ENCODE results near the gene ASGR1.
A peak's percentile ranks its signal among the peaks of the same experiment; 100 is the strongest.

Gene ASGR1, protein sequence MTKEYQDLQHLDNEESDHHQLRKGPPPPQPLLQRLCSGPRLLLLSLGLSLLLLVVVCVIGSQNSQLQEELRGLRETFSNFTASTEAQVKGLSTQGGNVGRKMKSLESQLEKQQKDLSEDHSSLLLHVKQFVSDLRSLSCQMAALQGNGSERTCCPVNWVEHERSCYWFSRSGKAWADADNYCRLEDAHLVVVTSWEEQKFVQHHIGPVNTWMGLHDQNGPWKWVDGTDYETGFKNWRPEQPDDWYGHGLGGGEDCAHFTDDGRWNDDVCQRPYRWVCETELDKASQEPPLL

DNA sequence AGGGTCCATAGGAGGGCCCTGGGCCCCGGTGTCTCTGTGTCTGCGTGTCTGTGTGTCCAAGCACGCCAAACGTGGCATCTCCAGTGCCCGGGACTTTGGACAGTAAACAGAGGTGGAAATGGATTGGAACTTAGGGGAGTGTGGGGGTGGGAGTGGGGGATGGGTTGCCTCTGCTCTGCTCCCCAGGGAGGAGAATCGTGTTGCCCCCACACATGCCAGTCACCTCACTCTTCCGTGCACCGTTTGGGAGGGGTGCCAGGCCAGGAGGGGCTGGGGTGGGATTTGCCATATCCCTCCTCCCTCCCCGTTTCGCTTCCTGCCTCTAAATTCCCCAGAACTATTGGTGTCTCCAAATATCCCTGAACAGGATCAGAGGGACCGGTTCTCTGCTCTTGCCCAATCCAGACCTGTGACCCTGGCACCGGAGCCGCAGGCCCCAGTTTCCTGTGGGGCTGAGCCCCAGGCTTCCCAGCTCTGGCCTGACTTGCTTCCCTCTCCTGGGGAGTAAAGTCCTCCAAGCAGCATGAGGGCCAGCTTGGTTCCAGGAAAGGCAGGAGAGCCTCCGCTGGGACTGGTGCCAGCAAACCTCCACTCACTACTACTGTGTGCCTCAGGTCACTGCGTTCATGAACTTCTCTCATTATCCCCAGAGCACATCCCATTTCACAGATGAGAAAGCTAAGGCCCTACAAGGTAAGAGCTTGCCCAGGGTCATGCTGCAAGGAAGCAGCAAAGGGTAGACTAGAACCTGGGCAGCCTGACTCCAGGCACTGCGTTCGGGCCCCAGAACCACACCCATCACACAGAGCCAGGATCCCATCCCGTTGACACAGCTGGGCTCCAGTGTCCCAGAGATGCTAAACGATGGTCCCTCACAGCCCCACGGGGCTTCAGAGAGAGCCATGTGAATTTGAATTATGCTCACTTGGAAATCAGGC lies at the start of gene ASGR1:
ASGR1 (minus strand) TSS at position 54 of the 938 bp plus-strand sequence. CDS start 807 bp downstream, outside the sequence.
- Histone ChIP-seq H3K4me1 (peaks cover 8% of the 10 kb centered on the region; the same call in 1 of the 2 replicates), H3K9me3 (no peaks in the 10 kb centered on the region), H3K27me3 (ENCODE audit: low read depth) (no peaks in the 10 kb centered on the region), H3K36me3 (replicated peaks) (no peaks in the 10 kb centered on the region), H3K4me3 (no peak within 1 kb of the TSS; the same call in 1 of the 2 replicates)
- no peak for DNase-seq (ENCODE audit: low spot score in 2 of 2)
- in situ Hi-C loops (cut with MboI; ENCODE audit: low sequenced_read_pairs) = loop anchor here (10.0 kb wide), 1 partner anchor 135 kb away; the partner anchor contains the start of gene SLC16A11

DNA sequence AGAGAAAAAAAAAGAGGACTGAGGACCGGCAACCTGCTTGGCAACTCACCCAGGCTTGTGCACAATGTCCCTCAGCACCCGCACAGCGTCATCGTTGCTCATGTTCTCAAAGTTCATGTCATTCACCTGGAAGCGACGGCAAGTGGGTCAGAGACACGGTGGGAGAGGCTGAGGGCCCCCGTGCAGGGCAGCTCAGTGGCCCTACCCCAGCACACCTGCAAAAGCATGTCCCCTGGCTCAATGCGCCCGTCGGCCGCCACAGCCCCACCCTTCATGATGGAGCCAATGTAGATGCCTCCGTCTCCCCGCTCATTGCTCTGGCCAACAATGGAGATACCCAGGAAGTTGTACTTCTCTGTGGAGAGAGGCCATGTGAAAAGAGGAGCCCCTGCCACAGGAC lies 49.8 kb upstream of the ASGR1 start:
- H3K4me3 ChIP-seq = no peak overlapping the region
- no peak for DNase-seq (ENCODE audit: low spot score in 2 of 2)
- H3K4me1 ChIP-seq = peaks cover 9% of the 10 kb centered on the region
- in situ Hi-C loops (cut with MboI; ENCODE audit: low sequenced_read_pairs) = loop anchor here (25.0 kb wide), 1 partner anchor 933 kb away; the partner anchor contains the start of genes PER1 and VAMP2
- peaks cover 65% of the 10 kb centered on the region for H3K36me3 ChIP-seq (replicated peaks)
- no peaks in the 10 kb centered on the region for H3K27me3 ChIP-seq (ENCODE audit: low read depth)
- H3K9me3 ChIP-seq = no peaks in the 10 kb centered on the region

DNA sequence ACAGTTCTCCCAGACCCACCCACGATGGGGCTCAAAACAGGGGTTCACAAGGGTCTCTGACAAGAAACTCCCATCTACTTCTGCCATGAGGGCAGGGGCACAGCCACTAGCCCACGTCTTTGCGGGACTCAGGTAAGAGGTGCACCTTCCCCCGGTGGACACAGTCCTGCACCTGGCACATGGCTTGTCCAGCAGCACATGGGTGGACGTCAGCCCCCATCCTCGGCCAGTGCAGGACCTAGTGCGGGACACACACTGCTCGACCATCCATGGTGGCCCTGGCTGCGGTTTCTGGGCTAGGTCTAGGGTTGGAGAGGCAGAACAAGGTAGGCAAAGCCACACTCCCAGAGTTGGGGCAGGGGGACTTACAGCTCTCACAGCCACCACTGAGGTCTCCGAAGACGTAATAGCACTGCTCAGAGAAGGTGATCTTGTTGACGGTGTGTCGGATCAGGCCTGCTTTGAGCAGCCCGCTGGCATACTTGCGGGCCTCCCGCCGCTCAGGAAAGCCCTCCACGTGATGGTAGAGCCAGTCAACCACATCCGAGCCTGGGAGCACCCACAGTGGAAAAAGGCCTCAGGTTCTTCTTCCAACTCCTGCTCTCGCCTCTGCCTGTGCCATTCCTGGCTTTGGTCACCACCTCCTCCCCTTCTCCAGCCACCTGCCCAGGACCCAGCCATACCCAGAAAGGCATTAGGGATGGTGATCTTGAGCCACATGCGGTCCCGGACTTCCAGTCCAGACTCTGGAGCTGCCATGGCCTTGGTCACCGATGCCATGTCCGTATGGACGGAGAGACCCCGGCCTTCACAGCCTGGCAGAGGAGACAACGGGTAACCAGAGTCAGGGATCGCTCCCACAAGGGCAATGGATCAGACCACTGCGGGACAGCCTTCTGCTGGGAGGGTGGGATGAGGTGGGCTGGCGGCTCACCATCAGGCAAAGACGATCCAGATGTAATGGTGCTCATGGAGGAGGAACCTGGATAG lies 47.8 kb upstream of the ASGR1 start:
- no peak for DNase-seq (ENCODE audit: low spot score in 2 of 2)
- in situ Hi-C loops (cut with MboI; ENCODE audit: low sequenced_read_pairs) = loop anchor here (25.0 kb wide), 1 partner anchor 935 kb away; the partner anchor contains the start of genes PER1 and VAMP2
- H3K4me3 ChIP-seq = no peak overlapping the region
- H3K36me3 ChIP-seq (replicated peaks) = peaks cover 84% of the 10 kb centered on the region
- H3K4me1 ChIP-seq = peaks cover 2% of the 10 kb centered on the region
- H3K9me3 ChIP-seq = no peaks in the 10 kb centered on the region
- H3K27me3 ChIP-seq (ENCODE audit: low read depth) = no peaks in the 10 kb centered on the region

DNA sequence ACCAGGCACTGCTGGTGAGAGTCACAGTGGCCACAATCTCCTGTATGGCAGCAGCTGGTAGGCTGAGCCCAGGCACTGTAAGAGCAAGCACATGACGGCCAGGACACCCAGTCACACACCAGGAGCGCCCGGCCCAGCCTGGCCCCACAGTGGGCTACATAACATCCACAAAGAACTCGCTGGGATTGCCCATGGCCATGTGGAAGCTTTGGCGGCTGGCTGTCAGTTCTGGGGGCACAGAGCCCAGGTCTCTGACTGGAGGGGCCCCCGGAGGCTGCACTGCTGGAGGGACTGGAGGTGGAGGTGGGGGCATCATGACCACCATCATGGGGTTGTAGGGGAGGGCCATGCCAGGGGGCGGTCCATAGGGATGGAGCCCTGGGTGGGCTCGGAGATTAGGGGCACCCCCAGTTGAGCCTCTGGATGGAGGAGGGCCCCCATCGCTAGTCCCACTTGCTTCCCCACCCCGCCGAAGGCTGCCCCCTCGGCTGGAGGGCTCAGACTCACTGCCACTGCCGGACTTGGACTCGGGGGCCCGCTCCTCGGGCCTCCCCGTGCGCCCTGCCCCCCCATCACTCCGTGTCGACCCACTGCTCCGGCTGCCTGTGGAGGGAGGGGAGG lies 46.7 kb upstream of the ASGR1 start:
- Histone ChIP-seq H3K4me1 (peaks cover 4% of the 10 kb centered on the region; the same call in 1 of the 2 replicates), H3K36me3 (replicated peaks) (peaks cover 92% of the 10 kb centered on the region), H3K27me3 (ENCODE audit: low read depth) (no peaks in the 10 kb centered on the region), H3K4me3 (no peak overlapping the region), H3K9me3 (no peaks in the 10 kb centered on the region)
- in situ Hi-C loops (cut with MboI; ENCODE audit: low sequenced_read_pairs) = loop anchor here (25.0 kb wide), 1 partner anchor 936 kb away; the partner anchor contains the start of genes PER1 and VAMP2
- no peak for DNase-seq (ENCODE audit: low spot score in 2 of 2)

DNA sequence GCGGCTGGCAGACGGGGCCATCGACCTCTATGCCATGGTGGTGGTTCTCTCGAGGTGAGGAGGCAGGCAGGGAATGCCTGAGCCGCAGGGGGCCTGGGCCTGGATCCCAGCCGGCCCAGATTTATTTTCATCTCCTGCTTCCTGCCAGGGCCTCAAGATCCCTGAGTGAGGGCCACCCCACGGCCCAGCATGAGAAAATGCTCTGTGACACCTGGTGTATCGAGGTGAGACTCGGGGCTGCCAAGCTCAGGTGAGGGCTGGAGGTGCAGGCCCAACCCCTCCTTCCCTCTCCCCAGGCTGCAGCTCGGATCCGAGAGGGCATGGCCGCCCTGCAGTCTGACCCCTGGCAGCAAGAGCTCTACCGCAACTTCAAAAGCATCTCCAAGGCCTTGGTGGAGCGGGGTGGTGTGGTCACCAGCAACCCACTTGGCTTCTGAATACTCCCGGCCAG lies 45.5 kb upstream of the ASGR1 start:
- in situ Hi-C loops (cut with MboI; ENCODE audit: low sequenced_read_pairs) = loop anchor here (25.0 kb wide), 1 partner anchor 938 kb away; the partner anchor contains the start of genes PER1 and VAMP2
- no peak for DNase-seq (ENCODE audit: low spot score in 2 of 2)
- H3K4me3 ChIP-seq = no peak overlapping the region
- H3K27me3 ChIP-seq (ENCODE audit: low read depth) = no peaks in the 10 kb centered on the region
- peaks cover 10% of the 10 kb centered on the region for H3K4me1 ChIP-seq
- peaks cover 89% of the 10 kb centered on the region for H3K36me3 ChIP-seq (replicated peaks)
- H3K9me3 ChIP-seq = no peaks in the 10 kb centered on the region

DNA sequence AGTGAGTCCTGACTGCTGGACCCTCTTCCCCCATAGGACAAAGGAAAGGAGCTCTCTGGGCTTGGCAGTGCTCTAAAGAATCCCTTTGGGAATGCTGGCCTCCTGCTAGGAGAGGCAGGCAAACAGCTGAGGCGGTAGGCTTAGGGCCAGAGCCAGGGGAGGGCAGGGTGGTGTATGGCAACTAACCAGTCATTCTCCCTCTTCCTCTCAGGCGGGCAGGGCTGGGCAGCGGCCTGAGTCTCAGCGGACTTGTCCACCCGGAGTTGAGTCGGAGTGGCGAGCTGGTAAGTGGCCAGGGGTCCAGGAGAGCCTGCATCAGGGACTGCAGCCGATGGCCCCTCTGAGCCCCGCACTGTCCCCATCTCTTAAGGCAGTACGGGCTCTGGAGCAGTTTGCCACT lies 44.9 kb upstream of the ASGR1 start:
- no peaks in the 10 kb centered on the region for H3K9me3 ChIP-seq
- peaks cover 15% of the 10 kb centered on the region for H3K4me1 ChIP-seq
- in situ Hi-C loops (cut with MboI; ENCODE audit: low sequenced_read_pairs) = no loop called here
- H3K27me3 ChIP-seq (ENCODE audit: low read depth) = no peaks in the 10 kb centered on the region
- H3K36me3 ChIP-seq (replicated peaks) = peaks cover 84% of the 10 kb centered on the region
- no peak overlapping the region for H3K4me3 ChIP-seq
- DNase-seq (ENCODE audit: low spot score in 2 of 2) = no peak

DNA sequence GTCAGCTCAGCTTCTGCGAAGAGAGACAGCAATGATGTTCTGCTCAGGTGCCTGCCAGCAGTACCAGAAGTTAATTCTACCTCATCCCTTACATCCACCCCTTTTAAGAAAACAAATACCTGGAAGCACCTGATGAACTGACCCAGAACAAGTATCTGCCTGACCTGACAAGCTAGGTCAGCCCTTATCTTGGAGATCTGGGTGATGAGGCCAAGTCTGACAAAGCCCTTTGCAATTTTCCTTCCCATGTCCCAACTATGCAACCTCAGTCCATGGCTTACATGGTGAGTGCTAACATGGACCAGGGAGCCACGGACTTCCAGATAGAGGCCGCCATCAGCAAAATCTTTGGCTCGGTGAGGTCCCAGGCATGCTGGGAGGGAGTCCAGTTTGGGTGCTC lies 44.2 kb upstream of the ASGR1 start:
- Histone ChIP-seq H3K36me3 (replicated peaks) (peaks cover 77% of the 10 kb centered on the region), H3K4me3 (no peak overlapping the region), H3K9me3 (no peaks in the 10 kb centered on the region), H3K4me1 (peaks cover 17% of the 10 kb centered on the region), H3K27me3 (ENCODE audit: low read depth) (no peaks in the 10 kb centered on the region)
- in situ Hi-C loops (cut with MboI; ENCODE audit: low sequenced_read_pairs) = no loop called here
- DNase-seq (ENCODE audit: low spot score in 2 of 2) = no peak

DNA sequence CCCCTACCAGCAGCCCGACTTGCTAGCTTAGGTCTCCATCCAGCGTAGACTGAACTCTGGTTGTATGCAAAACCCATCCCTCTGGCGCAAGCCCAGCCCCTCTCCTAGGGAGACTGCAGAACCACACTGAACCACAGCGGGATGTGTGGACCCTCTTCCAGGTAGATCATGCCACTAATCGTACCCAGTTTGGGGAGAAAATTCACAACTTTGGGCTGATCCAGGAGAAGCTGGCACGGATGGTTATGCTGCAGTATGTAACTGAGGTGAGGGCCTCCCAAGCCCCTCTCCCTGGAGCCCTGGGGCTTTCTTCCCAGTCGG lies 43.8 kb upstream of the ASGR1 start:
- no peaks in the 10 kb centered on the region for H3K9me3 ChIP-seq
- DNase-seq (ENCODE audit: low spot score in 2 of 2) = no peak
- peaks cover 73% of the 10 kb centered on the region for H3K36me3 ChIP-seq (replicated peaks)
- no peak overlapping the region for H3K4me3 ChIP-seq
- H3K4me1 ChIP-seq = peaks cover 15% of the 10 kb centered on the region
- in situ Hi-C loops (cut with MboI; ENCODE audit: low sequenced_read_pairs) = no loop called here
- no peaks in the 10 kb centered on the region for H3K27me3 ChIP-seq (ENCODE audit: low read depth)

DNA sequence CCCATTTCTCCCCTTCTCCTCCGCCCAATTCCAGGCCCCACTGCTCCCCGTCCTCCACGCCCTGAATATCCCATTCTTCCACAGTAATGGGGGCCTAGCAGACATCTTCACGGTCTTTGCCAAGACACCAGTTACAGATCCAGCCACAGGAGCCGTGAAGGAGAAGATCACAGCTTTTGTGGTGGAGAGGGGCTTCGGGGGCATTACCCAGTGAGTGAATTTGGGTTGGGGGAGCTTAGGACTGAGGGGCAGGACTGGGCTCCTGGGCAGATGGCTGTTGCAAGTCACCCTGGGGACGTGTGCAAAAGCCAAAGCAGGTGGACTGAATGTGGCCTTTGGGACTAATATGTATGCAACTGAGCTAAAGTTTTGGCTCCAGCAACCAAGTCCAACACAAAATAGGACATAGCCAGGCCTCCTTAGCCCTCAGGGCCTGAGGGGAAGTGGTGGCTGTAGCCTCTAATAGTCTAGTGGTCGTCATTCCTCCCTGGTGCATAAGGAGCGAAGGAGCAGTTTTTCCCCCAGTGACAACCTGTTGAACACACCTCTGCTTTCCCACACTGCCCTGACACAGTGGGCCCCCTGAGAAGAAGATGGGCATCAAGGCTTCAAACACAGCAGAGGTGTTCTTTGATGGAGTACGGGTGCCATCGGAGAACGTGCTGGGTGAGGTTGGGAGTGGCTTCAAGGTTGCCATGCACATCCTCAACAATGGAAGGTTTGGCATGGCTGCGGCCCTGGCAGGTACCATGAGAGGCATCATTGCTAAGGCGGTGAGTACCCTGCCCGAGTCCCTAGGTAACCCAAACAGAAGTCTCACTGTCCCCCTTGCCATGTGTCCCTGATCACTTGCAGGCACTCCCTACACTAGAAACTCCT lies 43.2 kb upstream of the ASGR1 start:
- H3K4me1 ChIP-seq = peaks cover 15% of the 10 kb centered on the region
- no peaks in the 10 kb centered on the region for H3K9me3 ChIP-seq
- in situ Hi-C loops (cut with MboI; ENCODE audit: low sequenced_read_pairs) = no loop called here
- no peak for DNase-seq (ENCODE audit: low spot score in 2 of 2)
- peaks cover 67% of the 10 kb centered on the region for H3K36me3 ChIP-seq (replicated peaks)
- no peaks in the 10 kb centered on the region for H3K27me3 ChIP-seq (ENCODE audit: low read depth)
- no peak overlapping the region for H3K4me3 ChIP-seq

DNA sequence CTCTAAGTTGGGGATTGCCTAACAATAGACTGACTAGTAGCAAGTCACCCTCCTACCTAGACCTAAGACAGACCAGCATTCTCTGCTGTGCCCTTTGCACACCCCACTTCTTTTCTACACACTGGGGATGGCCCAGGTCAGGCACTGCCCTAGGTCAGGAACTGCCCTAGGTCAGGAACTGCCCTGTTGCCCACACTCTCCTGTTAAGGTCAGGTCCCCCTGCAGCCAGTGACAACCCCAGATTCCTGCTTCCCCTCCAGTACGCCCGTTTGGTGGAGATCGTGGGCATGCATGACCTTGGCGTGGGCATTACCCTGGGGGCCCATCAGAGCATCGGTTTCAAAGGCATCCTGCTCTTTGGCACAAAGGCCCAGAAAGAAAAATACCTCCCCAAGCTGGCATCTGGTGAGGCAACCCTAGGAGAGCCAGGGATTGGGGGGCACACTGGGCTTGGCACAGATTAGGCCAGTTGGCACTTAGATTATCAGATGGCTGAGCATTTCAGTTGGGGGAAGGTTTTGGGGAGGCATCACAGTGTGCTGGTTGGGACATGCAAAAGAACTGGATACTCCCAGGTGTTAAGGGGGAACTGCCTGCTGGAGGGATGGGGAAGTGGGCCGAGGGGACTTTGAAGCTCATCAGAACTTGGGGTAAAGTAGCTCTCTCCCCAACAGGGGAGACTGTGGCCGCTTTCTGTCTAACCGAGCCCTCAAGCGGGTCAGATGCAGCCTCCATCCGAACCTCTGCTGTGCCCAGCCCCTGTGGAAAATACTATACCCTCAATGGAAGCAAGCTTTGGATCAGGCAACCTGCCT lies 42.3 kb upstream of the ASGR1 start:
- peaks cover 59% of the 10 kb centered on the region for H3K36me3 ChIP-seq (replicated peaks)
- H3K4me3 ChIP-seq = no peak overlapping the region
- H3K4me1 ChIP-seq = peaks cover 15% of the 10 kb centered on the region
- in situ Hi-C loops (cut with MboI; ENCODE audit: low sequenced_read_pairs) = no loop called here
- H3K27me3 ChIP-seq (ENCODE audit: low read depth) = no peaks in the 10 kb centered on the region
- no peaks in the 10 kb centered on the region for H3K9me3 ChIP-seq
- DNase-seq (ENCODE audit: low spot score in 2 of 2) = no peak

DNA sequence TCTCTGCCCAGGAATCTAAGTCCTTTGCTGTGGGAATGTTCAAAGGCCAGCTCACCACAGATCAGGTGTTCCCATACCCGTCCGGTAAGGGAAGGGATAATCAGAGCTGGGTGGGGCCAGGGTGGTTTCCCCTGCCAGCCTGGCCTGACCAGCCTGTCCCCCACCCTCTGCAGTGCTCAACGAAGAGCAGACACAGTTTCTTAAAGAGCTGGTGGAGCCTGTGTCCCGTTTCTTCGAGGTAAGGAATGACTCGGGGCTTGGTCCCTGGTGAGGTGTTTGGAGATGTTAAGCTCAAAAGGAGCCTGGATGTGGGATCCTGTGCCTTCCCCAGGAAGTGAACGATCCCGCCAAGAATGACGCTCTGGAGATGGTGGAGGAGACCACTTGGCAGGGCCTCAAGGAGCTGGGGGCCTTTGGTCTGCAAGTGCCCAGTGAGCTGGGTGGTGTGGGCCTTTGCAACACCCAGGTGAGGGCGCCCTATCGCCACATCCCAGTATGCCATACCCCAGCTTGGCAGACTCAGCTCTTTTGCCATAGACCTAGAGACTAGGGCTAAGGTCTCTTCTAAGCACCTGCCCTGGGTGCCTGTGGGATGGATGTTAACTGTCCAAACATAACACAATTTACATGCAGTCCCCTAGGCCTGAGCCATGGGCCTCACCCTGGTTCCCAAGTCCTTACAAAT lies 41.6 kb upstream of the ASGR1 start:
- Histone ChIP-seq H3K4me1 (peaks cover 15% of the 10 kb centered on the region), H3K36me3 (replicated peaks) (peaks cover 51% of the 10 kb centered on the region), H3K9me3 (no peaks in the 10 kb centered on the region), H3K4me3 (peak overlapping the region; percentile 85), H3K27me3 (ENCODE audit: low read depth) (no peaks in the 10 kb centered on the region)
- peak; percentile 22 to 72 for DNase-seq (ENCODE audit: low spot score in 2 of 2)
- in situ Hi-C loops (cut with MboI; ENCODE audit: low sequenced_read_pairs) = no loop called here

Data from HAP-1 (cell line).